Upper lobe of right lung (tissue), 1 donor: ENCODE data around the gene EXOC4. TPM values are rescaled to one million over a fixed set of nuclear protein-coding genes. Genes with fewer than 3 reads are reported as not detected.
"Not testable (repeated sequence)": the region's sequence is repeated elsewhere in the genome, so short reads cannot be mapped to it uniquely, and the experiment has no call there.

Source experiments
- ATAC-seq: fragments of 200-7000 bp; cut with Tn5 transposase; one replicate; pipeline ENCODE4 v1.9.1; 2020; ENCODE audit warnings: mild to moderate bottlenecking, moderate library complexity
- DNase-seq: peaks from one replicate; pipeline ENCODE4 v3.0.0-alpha.2; 2020
- H3K27ac ChIP-seq: fragments of 200-600 bp; one replicate; pipeline ENCODE4 v1.8.0; 2022
- H3K27me3 ChIP-seq: fragments of 200-600 bp; one replicate; pipeline ENCODE4 v1.8.0; 2022; ENCODE audit warnings: mild to moderate bottlenecking
- H3K36me3 ChIP-seq: fragments of 200-600 bp; one replicate; pipeline ENCODE4 v1.8.0; 2022
- H3K4me1 ChIP-seq: fragments of 200-600 bp; one replicate; pipeline ENCODE4 v1.8.0; 2022
- H3K4me3 ChIP-seq: fragments of 200-600 bp; one replicate; pipeline ENCODE4 v1.8.0; 2022; ENCODE audit warnings: mild to moderate bottlenecking
- H3K9me3 ChIP-seq: fragments of 200-600 bp; one replicate; pipeline ENCODE4 v1.8.0; 2022
- intact Hi-C: fragments of 100-400 bp; cut with DNase I; formaldehyde crosslinking; loops from one replicate; pipeline ENCODE4 v1.11.0; 2022
- total RNA-seq: library from RNA; stranded (reverse); fragmentation: NEBNext Ultra II Directional; extraction: Animal tissue kit (Norgen Biotek cat#: 25700); gene quantifications from one replicate; pipeline ENCODE4 v1.2.1, GENCODE V29; 2021
- TF ChIP-seq, protein P1 (sequence below): fragments of 200-600 bp; IDR thresholded peaks from one replicate; pipeline ENCODE4 v1.8.0; 2022; ENCODE audit warnings: antibody characterized with exemption
- donor health status: DM: no; HTN: yes; CAD: no; lungs with severe emphysema.

Gene EXOC4
- total RNA-seq, 1 donor from 2014 or later, result 73.5 TPM

DNA sequence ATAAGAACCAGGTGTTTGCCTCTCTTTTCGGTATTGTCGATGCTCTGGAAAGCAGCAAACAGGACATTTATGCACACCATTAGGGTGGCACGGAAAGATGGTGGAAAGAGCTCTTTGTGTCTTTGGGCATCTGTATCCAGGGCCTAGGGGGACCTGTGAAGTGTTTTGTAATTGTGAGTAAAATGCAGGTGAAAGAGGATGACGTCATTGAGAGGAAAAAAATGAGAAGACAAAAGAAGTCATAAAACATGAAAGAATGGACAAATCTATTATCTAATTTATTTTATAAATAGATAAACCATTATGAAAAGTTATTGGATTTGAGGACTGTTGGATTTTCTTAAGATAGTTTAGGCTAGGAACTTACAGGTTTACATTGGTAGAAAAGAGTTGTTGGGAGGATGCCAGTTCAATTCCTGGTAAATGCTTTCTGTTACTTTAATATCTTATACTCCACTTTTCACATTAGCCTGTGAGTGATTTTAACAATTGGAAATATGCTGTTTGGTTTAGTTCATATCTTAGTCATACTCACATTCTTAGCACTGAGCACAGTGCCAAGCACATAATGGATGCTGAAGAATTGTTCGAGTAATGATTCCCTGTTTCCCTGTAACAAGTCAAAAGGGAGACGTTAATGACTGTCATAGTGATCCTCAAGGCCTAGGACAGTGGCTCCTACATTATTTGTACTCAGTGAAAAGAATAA is 62.6 kb downstream of the EXOC4 start:
- no peak for DNase-seq
- Histone ChIP-seq H3K9me3 (no peaks in the 10 kb centered on the region), H3K36me3 (peaks cover 4% of the 10 kb centered on the region), H3K27ac (no peak overlapping the region), H3K4me1 (no peaks in the 10 kb centered on the region), H3K27me3 (no peaks in the 10 kb centered on the region), H3K4me3 (no peak overlapping the region)
- no peak for ATAC-seq
- TF ChIP-seq, protein P1, sequence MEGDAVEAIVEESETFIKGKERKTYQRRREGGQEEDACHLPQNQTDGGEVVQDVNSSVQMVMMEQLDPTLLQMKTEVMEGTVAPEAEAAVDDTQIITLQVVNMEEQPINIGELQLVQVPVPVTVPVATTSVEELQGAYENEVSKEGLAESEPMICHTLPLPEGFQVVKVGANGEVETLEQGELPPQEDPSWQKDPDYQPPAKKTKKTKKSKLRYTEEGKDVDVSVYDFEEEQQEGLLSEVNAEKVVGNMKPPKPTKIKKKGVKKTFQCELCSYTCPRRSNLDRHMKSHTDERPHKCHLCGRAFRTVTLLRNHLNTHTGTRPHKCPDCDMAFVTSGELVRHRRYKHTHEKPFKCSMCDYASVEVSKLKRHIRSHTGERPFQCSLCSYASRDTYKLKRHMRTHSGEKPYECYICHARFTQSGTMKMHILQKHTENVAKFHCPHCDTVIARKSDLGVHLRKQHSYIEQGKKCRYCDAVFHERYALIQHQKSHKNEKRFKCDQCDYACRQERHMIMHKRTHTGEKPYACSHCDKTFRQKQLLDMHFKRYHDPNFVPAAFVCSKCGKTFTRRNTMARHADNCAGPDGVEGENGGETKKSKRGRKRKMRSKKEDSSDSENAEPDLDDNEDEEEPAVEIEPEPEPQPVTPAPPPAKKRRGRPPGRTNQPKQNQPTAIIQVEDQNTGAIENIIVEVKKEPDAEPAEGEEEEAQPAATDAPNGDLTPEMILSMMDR, result no peak
- intact Hi-C loops, result no loop called here

DNA sequence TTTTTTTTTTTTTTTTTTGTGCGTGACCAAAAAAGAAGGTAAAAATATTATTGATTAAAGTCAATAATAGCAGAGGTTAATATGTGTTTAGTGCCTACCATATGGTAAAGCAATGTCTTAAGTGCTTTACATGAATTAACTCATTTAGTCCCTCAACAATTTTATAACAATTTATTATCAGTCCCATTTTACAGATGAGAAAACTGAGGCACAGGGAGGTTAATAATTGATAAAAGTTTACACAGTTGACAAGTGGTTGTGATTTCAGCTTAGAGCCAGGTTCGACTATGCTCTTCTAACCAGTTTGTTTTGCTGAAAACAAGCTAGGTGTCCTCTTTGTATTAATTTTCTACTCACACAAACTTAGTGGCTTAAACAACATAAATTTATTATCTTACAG is 67.0 kb downstream of the EXOC4 start:
- intact Hi-C loops, result no loop called here
- Histone ChIP-seq H3K4me1 (no peaks in the 10 kb centered on the region), H3K4me3 (no peak overlapping the region), H3K27ac (no peak overlapping the region), H3K27me3 (no peaks in the 10 kb centered on the region), H3K36me3 (peaks cover 12% of the 10 kb centered on the region), H3K9me3 (no peaks in the 10 kb centered on the region)
- DNase-seq (no peak), ATAC-seq (no peak)
- TF ChIP-seq, protein P1, result no peak

DNA sequence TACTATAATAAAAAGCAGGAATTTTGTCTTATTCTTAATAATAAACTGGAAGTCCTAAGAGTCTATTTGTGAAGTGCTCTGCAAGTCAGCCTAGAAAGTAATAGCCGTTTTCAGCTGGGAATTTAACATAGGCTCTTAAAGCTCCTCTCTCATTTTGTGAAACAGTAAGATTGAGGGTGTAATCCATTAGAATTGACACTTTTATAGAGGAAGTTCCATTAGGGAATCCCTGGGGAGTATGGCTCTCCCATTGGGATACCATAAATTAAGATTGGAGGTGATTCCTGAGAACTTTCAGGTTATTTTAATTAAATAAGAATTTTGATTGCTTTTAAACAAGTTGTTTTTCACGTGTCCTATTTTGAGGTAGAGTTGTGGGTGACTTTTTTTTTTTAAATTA is 68.0 kb downstream of the EXOC4 start:
- ATAC-seq (no peak), DNase-seq (no peak)
- Histone ChIP-seq H3K4me3 (no peak overlapping the region), H3K27me3 (no peaks in the 10 kb centered on the region), H3K4me1 (no peaks in the 10 kb centered on the region), H3K36me3 (peaks cover 12% of the 10 kb centered on the region), H3K9me3 (no peaks in the 10 kb centered on the region), H3K27ac (no peak overlapping the region)
- intact Hi-C loops, result no loop called here
- TF ChIP-seq, protein P1, result no peak

DNA sequence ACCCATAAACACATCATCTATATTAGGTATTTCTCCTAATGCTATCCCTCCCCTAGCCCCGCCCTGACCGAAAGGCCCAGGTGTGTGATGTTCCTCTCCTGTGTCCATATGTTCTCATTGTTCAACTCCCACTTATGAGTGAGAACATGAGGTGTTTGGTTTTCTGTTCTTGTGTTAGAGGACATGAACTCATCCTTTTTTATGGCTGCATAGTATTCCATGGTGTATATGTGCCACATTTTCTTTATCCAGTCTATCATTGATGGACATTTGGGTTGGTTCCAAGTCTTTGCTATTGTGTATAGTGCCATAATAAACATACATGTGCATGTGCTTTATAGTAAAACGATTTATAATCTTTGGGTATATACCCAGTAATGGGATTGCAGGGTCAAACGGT is 68.5 kb downstream of the EXOC4 start:
- ATAC-seq, H3K4me1 ChIP-seq, DNase-seq, H3K27ac ChIP-seq, H3K9me3 ChIP-seq, intact Hi-C loops, H3K27me3 ChIP-seq, H3K4me3 ChIP-seq: not testable (repeated sequence)
- peaks cover 12% of the 10 kb centered on the region for H3K36me3 ChIP-seq

DNA sequence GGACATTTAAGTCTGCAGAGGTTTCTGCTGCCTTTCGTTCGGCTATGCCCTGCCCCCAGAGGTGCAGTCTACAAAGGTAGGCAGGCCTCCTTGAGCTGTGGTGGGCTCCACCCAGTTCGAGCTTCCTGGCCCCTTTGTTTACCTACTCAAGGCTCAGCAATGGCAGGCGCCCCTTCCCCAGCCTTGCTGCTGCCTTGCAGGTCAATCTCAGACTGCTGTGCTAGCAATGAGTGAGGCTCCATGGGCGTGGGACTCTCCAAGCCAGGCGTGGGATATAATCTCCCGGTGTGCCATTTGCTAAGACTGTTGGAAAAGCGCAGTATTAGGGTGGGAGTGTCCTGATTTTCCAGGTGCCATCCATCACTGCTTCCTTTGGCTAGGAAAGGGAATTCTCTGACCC is 73.9 kb downstream of the EXOC4 start:
- ATAC-seq, intact Hi-C loops: not testable (repeated sequence)

DNA sequence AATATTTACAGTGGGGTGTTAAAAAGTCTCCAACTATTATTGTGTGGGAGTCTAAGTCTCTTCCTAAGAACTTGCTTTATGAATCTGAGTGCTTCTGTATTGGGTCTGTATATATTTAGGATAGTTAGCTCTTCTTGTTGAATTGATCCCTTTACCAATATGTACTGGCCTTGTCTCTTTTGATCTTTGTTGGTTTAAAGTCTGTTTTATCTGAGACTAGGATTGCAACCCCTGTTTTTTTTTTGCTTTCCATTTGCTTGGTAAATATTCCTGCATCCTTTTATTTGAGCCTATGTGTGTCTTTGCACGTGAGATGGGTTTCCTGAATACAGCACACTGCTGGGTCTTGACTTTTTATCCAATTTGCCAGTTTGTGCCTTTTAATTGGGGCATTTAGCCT is 75.1 kb downstream of the EXOC4 start:
- H3K27me3 ChIP-seq, H3K36me3 ChIP-seq, H3K4me1 ChIP-seq, ATAC-seq, H3K27ac ChIP-seq, H3K4me3 ChIP-seq, DNase-seq, intact Hi-C loops, H3K9me3 ChIP-seq: not testable (repeated sequence)

More for the DNA sequence above, 73.9 kb downstream of the EXOC4 start:
- not testable (repeated sequence) for H3K27ac ChIP-seq, H3K27me3 ChIP-seq, DNase-seq, H3K4me1 ChIP-seq, H3K9me3 ChIP-seq, H3K36me3 ChIP-seq, H3K4me3 ChIP-seq

DNA sequence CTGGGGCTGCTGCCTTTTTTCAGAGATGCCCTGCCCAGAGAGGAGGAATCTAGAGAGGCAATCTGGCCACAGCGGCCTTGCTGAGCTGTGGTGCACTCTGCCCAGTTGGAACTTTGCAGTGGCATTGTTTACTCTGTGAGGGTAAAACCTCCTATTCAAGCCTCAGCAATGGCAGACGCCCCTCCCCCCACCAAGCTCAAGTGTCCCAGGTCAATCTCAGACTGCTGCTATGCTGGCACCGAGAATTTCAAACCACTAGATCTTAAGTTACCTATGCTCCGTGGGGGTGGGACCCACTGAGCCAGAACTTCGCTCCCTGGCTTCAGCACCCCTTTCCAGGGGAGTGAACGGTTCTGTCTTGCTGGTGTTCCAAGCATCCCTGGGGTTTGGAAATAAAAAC is 77.2 kb downstream of the EXOC4 start:
- intact Hi-C loops, result no loop called here

More for the DNA sequence above, 77.2 kb downstream of the EXOC4 start:
- H3K27ac ChIP-seq, result no peak overlapping the region
- no peaks in the 10 kb centered on the region for H3K4me1 ChIP-seq
- no peaks in the 10 kb centered on the region for H3K9me3 ChIP-seq
- ATAC-seq (no peak), DNase-seq (no peak)
- H3K27me3 ChIP-seq, result no peaks in the 10 kb centered on the region
- no peaks in the 10 kb centered on the region for H3K36me3 ChIP-seq
- no peak overlapping the region for H3K4me3 ChIP-seq
- TF ChIP-seq, protein P1, result no peak
